ENCODE measurements around the gene MOSPD3.

DNA sequence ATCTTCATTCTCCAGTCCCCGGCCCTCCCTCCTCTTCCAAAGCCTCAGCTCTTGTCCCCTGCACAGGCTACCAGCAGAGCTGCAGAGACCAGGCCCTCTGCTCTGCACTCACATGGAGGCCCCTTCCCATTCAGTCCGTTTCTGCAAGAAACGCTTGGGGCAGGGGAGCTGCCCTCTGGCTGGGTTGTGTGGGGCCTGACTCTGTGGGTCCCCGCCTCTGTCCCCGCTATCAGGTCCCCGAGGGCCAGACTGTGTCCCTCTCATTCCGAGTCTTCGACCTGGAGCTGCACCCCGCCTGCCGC, 8.7 kb upstream of the MOSPD3 start:
- TF ChIP-seq POLR2AphosphoS5 (IDR thresholded peaks at IDR 0.05; ENCODE audit: low read depth, low read length) (no peak), RFX5 (IDR thresholded peaks at IDR 0.05; ENCODE audit: low read length) (no peak), EP300 (IDR thresholded peaks at IDR 0.05; ENCODE audit: borderline replicate concordance in 1 of 2, low read depth in 1 of 2, low read length in 1 of 2) (no peak), NFIC (IDR thresholded peaks at IDR 0.05; ENCODE audit: borderline replicate concordance) (no peak), TAF1 (IDR thresholded peaks at IDR 0.05; ENCODE audit: borderline replicate concordance, low read depth, low read length) (no peak; the same call in 1 of the 2 replicates), GABPA (IDR thresholded peaks at IDR 0.05; ENCODE audit: low read depth) (no peak)
- TF ChIP-seq, protein P1, sequence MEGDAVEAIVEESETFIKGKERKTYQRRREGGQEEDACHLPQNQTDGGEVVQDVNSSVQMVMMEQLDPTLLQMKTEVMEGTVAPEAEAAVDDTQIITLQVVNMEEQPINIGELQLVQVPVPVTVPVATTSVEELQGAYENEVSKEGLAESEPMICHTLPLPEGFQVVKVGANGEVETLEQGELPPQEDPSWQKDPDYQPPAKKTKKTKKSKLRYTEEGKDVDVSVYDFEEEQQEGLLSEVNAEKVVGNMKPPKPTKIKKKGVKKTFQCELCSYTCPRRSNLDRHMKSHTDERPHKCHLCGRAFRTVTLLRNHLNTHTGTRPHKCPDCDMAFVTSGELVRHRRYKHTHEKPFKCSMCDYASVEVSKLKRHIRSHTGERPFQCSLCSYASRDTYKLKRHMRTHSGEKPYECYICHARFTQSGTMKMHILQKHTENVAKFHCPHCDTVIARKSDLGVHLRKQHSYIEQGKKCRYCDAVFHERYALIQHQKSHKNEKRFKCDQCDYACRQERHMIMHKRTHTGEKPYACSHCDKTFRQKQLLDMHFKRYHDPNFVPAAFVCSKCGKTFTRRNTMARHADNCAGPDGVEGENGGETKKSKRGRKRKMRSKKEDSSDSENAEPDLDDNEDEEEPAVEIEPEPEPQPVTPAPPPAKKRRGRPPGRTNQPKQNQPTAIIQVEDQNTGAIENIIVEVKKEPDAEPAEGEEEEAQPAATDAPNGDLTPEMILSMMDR (IDR thresholded peaks at IDR 0.05) = no peak
- TF ChIP-seq, protein P2, sequence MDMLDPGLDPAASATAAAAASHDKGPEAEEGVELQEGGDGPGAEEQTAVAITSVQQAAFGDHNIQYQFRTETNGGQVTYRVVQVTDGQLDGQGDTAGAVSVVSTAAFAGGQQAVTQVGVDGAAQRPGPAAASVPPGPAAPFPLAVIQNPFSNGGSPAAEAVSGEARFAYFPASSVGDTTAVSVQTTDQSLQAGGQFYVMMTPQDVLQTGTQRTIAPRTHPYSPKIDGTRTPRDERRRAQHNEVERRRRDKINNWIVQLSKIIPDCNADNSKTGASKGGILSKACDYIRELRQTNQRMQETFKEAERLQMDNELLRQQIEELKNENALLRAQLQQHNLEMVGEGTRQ (IDR thresholded peaks at IDR 0.05; ENCODE audit: borderline replicate concordance, low read depth, low read length) = no peak

Measured in SK-N-SH (cell line).